Measurements from ENCODE around the gene COL8A2.

The COL8A2 gene

GRCh38 chr1:36166938-36167905, 42.2 kb upstream of the COL8A2 start:
- Histone ChIP-seq H3K4me1 (ENCODE audit: insufficient read depth, insufficient read length) (peaks cover 16% of the 10 kb centered on the region), H3K36me3 (ENCODE audit: insufficient read depth, insufficient read length, low read length) (peaks cover 81% of the 10 kb centered on the region), H3K9me3 (ENCODE audit: insufficient read depth, low read length) (no peaks in the 10 kb centered on the region), H3K4me3 (ENCODE audit: insufficient read length, low read depth) (no peak overlapping the region), H3K27me3 (ENCODE audit: insufficient read depth, insufficient read length) (no peaks in the 10 kb centered on the region), H3K9ac (ENCODE audit: insufficient read length, low read depth) (no peak overlapping the region)
- no peak for DNase-seq (ENCODE audit: low read depth, low spot score)
- no peak for TF ChIP-seq ZNF274 (IDR thresholded peaks at IDR 0.05; ENCODE audit: low read depth, low read length)
- no peak for TF ChIP-seq YY1 (IDR thresholded peaks at IDR 0.05; ENCODE audit: insufficient read depth, insufficient read length)
- TF ChIP-seq SUZ12 (IDR thresholded peaks at IDR 0.05; ENCODE audit: extremely low read depth, insufficient read depth, insufficient read length): no peak

GRCh38 chr1:36166136-36166535, 41.1 kb upstream of the COL8A2 start:
- Histone ChIP-seq H3K4me1 (ENCODE audit: insufficient read depth, insufficient read length) (peaks cover 26% of the 10 kb centered on the region), H3K27me3 (ENCODE audit: insufficient read depth, insufficient read length) (no peaks in the 10 kb centered on the region), H3K4me3 (ENCODE audit: insufficient read length, low read depth) (no peak overlapping the region), H3K36me3 (ENCODE audit: insufficient read depth, insufficient read length, low read length) (peaks cover 83% of the 10 kb centered on the region), H3K9ac (ENCODE audit: insufficient read length, low read depth) (no peak overlapping the region), H3K9me3 (ENCODE audit: insufficient read depth, low read length) (no peaks in the 10 kb centered on the region)
- TF ChIP-seq SUZ12 (IDR thresholded peaks at IDR 0.05; ENCODE audit: extremely low read depth, insufficient read depth, insufficient read length): no peak
- no peak for TF ChIP-seq ZNF274 (IDR thresholded peaks at IDR 0.05; ENCODE audit: low read depth, low read length)
- no peak for TF ChIP-seq YY1 (IDR thresholded peaks at IDR 0.05; ENCODE audit: insufficient read depth, insufficient read length)
- DNase-seq (ENCODE audit: low read depth, low spot score): no peak

GRCh38 chr1:36165145-36165544, 40.1 kb upstream of the COL8A2 start:
- TF ChIP-seq SUZ12 (IDR thresholded peaks at IDR 0.05; ENCODE audit: extremely low read depth, insufficient read depth, insufficient read length) (no peak), YY1 (IDR thresholded peaks at IDR 0.05; ENCODE audit: insufficient read depth, insufficient read length) (no peak), ZNF274 (IDR thresholded peaks at IDR 0.05; ENCODE audit: low read depth, low read length) (no peak)
- Histone ChIP-seq H3K4me1 (ENCODE audit: insufficient read depth, insufficient read length) (peaks cover 35% of the 10 kb centered on the region), H3K9me3 (ENCODE audit: insufficient read depth, low read length) (no peaks in the 10 kb centered on the region), H3K9ac (ENCODE audit: insufficient read length, low read depth) (no peak overlapping the region), H3K4me3 (ENCODE audit: insufficient read length, low read depth) (no peak overlapping the region), H3K27me3 (ENCODE audit: insufficient read depth, insufficient read length) (no peaks in the 10 kb centered on the region), H3K36me3 (ENCODE audit: insufficient read depth, insufficient read length, low read length) (peaks cover 83% of the 10 kb centered on the region)
- DNase-seq (ENCODE audit: low read depth, low spot score): no peak

GRCh38 chr1:36164361-36164760, 39.3 kb upstream of the COL8A2 start:
- Histone ChIP-seq H3K9me3 (ENCODE audit: insufficient read depth, low read length) (no peaks in the 10 kb centered on the region), H3K9ac (ENCODE audit: insufficient read length, low read depth) (no peak overlapping the region), H3K4me3 (ENCODE audit: insufficient read length, low read depth) (no peak overlapping the region), H3K4me1 (ENCODE audit: insufficient read depth, insufficient read length) (peaks cover 42% of the 10 kb centered on the region), H3K27me3 (ENCODE audit: insufficient read depth, insufficient read length) (no peaks in the 10 kb centered on the region), H3K36me3 (ENCODE audit: insufficient read depth, insufficient read length, low read length) (peaks cover 83% of the 10 kb centered on the region)
- DNase-seq (ENCODE audit: low read depth, low spot score): no peak
- TF ChIP-seq SUZ12 (IDR thresholded peaks at IDR 0.05; ENCODE audit: extremely low read depth, insufficient read depth, insufficient read length): no peak
- no peak for TF ChIP-seq YY1 (IDR thresholded peaks at IDR 0.05; ENCODE audit: insufficient read depth, insufficient read length)
- TF ChIP-seq ZNF274 (IDR thresholded peaks at IDR 0.05; ENCODE audit: low read depth, low read length): no peak

GRCh38 chr1:36163426-36163825, 38.4 kb upstream of the COL8A2 start:
- Histone ChIP-seq H3K9ac (ENCODE audit: insufficient read length, low read depth) (no peak overlapping the region), H3K27me3 (ENCODE audit: insufficient read depth, insufficient read length) (no peaks in the 10 kb centered on the region), H3K4me1 (ENCODE audit: insufficient read depth, insufficient read length) (peaks cover 40% of the 10 kb centered on the region), H3K4me3 (ENCODE audit: insufficient read length, low read depth) (no peak overlapping the region), H3K9me3 (ENCODE audit: insufficient read depth, low read length) (no peaks in the 10 kb centered on the region), H3K36me3 (ENCODE audit: insufficient read depth, insufficient read length, low read length) (peaks cover 85% of the 10 kb centered on the region)
- TF ChIP-seq ZNF274 (IDR thresholded peaks at IDR 0.05; ENCODE audit: low read depth, low read length): no peak
- no peak for TF ChIP-seq YY1 (IDR thresholded peaks at IDR 0.05; ENCODE audit: insufficient read depth, insufficient read length)
- TF ChIP-seq SUZ12 (IDR thresholded peaks at IDR 0.05; ENCODE audit: extremely low read depth, insufficient read depth, insufficient read length): no peak
- no peak for DNase-seq (ENCODE audit: low read depth, low spot score)

- DNase-seq (ENCODE audit: low read depth, low spot score): no peak
- no peaks in the 10 kb centered on the region for H3K27me3 ChIP-seq (ENCODE audit: insufficient read depth, insufficient read length)
- H3K9ac ChIP-seq (ENCODE audit: insufficient read length, low read depth): no peak overlapping the region
- no peak overlapping the region for H3K4me3 ChIP-seq (ENCODE audit: insufficient read length, low read depth)
- TF ChIP-seq SUZ12 (IDR thresholded peaks at IDR 0.05; ENCODE audit: extremely low read depth, insufficient read depth, insufficient read length) (no peak), YY1 (IDR thresholded peaks at IDR 0.05; ENCODE audit: insufficient read depth, insufficient read length) (no peak), ZNF274 (IDR thresholded peaks at IDR 0.05; ENCODE audit: low read depth, low read length) (no peak)
- H3K36me3 ChIP-seq (ENCODE audit: insufficient read depth, insufficient read length, low read length): peaks cover 87% of the 10 kb centered on the region
- H3K9me3 ChIP-seq (ENCODE audit: insufficient read depth, low read length): no peaks in the 10 kb centered on the region
- peaks cover 46% of the 10 kb centered on the region for H3K4me1 ChIP-seq (ENCODE audit: insufficient read depth, insufficient read length)
Observed at GRCh38 chr1:36162680-36163239, 37.7 kb upstream of the COL8A2 start.

All from NT2/D1 (cell line).